HCT116 (cell line): ENCODE results near the gene WDR82. TPM values are rescaled to one million over a fixed set of nuclear protein-coding genes. Genes with fewer than 3 reads are reported as not detected.

Experiments used
- ATAC-seq: fragments of 200-7000 bp; cut with Tn5 transposase; 2 replicates; pipeline ENCODE4 v1.9.1; 2020; ENCODE audit warnings: mild to moderate bottlenecking, moderate library complexity
- BruUV-seq: library from RNA; stranded (reverse); fragments of 400-500 nt; replicated peaks from 2 replicates; lab custom pipeline; 2021; lab: Mats Ljungman, UMichigan
- CTCF ChIA-PET: fragments of 300-600 bp; sonication (Branson Sonifier 250); formaldehyde crosslinking; loops from one replicate; lab custom pipeline; 2021; ENCODE audit warnings: antibody characterized with exemption; lab: Charles Lee
- POLR2A ChIA-PET: fragments of 300-600, 350-600 bp; sonication (Branson Sonifier 250); formaldehyde crosslinking; loops from one replicate; lab custom pipeline; 2021; ENCODE audit warnings: antibody characterized with exemption; lab: Charles Lee
- RAD21 ChIA-PET, 2 experiments: fragments of 300-600 bp; sonication (Branson Sonifier 250); formaldehyde crosslinking; loops; one replicate each; lab custom pipeline; 2023; ENCODE audit warnings: low total read pairs in 2 of 2; ENCODE audit not compliant: uncharacterized antibody in 2 of 2, unreplicated experiment in 2 of 2, low non-redundant PET in 1 of 2; lab: Charles Lee
- DNase-seq: peaks from one replicate; pipeline ENCODE4 v3.0.0-alpha.2; 2010; ENCODE audit warnings: low read depth, low spot score
- H2AFZ ChIP-seq: fragments of 200-600 bp; shearing (Covaris generic), sonication (generic); 2 replicates; pipeline ENCODE4 v1.6.1; 2017; ENCODE audit warnings: low read depth, mixed run types, mixed read lengths, antibody characterized with exemption, low read length; ENCODE audit not compliant: poor library complexity, severe bottlenecking
- H3K27ac ChIP-seq: 2 replicates; pipeline ENCODE4 v1.5.1; 2012; ENCODE audit warnings: low read depth, low read length
- H3K27me3 ChIP-seq: fragments of 200-600 bp; sonication (generic); 2 replicates; pipeline ENCODE4 v1.6.1; 2016; ENCODE audit warnings: mixed run types, low read length, mixed read lengths; ENCODE audit not compliant: insufficient read depth
- H3K36me3 ChIP-seq, 2 experiments: fragments of 200-500 bp in 1 of 2; fragments of 200-600 bp in 1 of 2; sonication (Bioruptor generic) in 1 of 2; sonication (generic) in 1 of 2; 2 replicates each; pipeline versions ENCODE4 v1.5.1 to v1.6.1; 2014 to 2016; ENCODE audit warnings: low read length in 2 of 2, inconsistent platforms in 1 of 2, mixed read lengths in 1 of 2, mixed run types in 1 of 2; ENCODE audit not compliant: insufficient read depth in 2 of 2, control insufficient read depth in 1 of 2
- H3K4me1 ChIP-seq, 2 experiments: fragments of 200-600 bp in 1 of 2; sonication (generic) in 1 of 2; 2 replicates each; pipeline versions ENCODE4 v1.5.1 to v1.6.1; 2012 to 2017; ENCODE audit warnings: low read length in 2 of 2, inconsistent platforms in 1 of 2, mild to moderate bottlenecking in 1 of 2, mixed read lengths in 1 of 2, mixed run types in 1 of 2, moderate library complexity in 1 of 2; ENCODE audit not compliant: insufficient read depth in 2 of 2, control insufficient read depth in 1 of 2
- H3K4me2 ChIP-seq: fragments of 200-600 bp; sonication (generic); 2 replicates; pipeline ENCODE4 v1.6.1; 2017; ENCODE audit warnings: mixed run types, low read length, mixed read lengths
- H3K4me3 ChIP-seq, 2 experiments: fragments of 200-600 bp in 1 of 2; sonication (generic) in 1 of 2; replicated peaks in 1 of 2; 2 replicates each; pipeline ENCODE4 v1.5.1; 2011 to 2016; ENCODE audit warnings: low read length in 2 of 2, control low read depth in 1 of 2, low read depth in 1 of 2, mild to moderate bottlenecking in 1 of 2, mixed read lengths in 1 of 2, mixed run types in 1 of 2
- H3K79me2 ChIP-seq: fragments of 200-600 bp; sonication (generic); 2 replicates; pipeline ENCODE4 v1.6.1; 2017; ENCODE audit warnings: mild to moderate bottlenecking, mixed run types, low read length, moderate library complexity, mixed read lengths; ENCODE audit not compliant: insufficient read depth
- H3K9ac ChIP-seq: fragments of 200-600 bp; sonication (generic); 2 replicates; pipeline ENCODE4 v1.6.1; 2016; ENCODE audit warnings: low read length, mixed read lengths
- H3K9me2 ChIP-seq: fragments of 200-600 bp; sonication (generic), shearing (Covaris generic); 2 replicates; pipeline ENCODE4 v1.6.1; 2017; ENCODE audit warnings: mixed run types, mild to moderate bottlenecking, moderate library complexity; ENCODE audit not compliant: insufficient read depth
- H3K9me3 ChIP-seq, 2 experiments: fragments of 200-500 bp in 1 of 2; fragments of 200-600 bp in 1 of 2; sonication (Bioruptor generic) in 1 of 2; sonication (generic) in 1 of 2; 2 replicates each; pipeline ENCODE4 v1.6.1; 2014 to 2017; ENCODE audit warnings: low read length in 2 of 2, mixed read lengths in 2 of 2, inconsistent platforms in 1 of 2, low read depth in 1 of 2, mild to moderate bottlenecking in 1 of 2, mixed run types in 1 of 2, moderate library complexity in 1 of 2; ENCODE audit not compliant: control insufficient read depth in 1 of 2, insufficient read depth in 1 of 2
- H4K20me1 ChIP-seq: fragments of 200-600 bp; sonication (generic), shearing (Covaris generic); 2 replicates; pipeline ENCODE4 v1.6.1; 2017; ENCODE audit warnings: mixed run types, mild to moderate bottlenecking, moderate library complexity; ENCODE audit not compliant: insufficient read depth
- CBX3 ChIP-seq: IDR thresholded peaks from 2 replicates; pipeline ENCODE4 v1.6.1; 2012; ENCODE audit warnings: low read depth
- CEBPB ChIP-seq: IDR thresholded peaks from 2 replicates; pipeline ENCODE4 v1.6.1; 2012; ENCODE audit warnings: low read depth
- EZH2 ChIP-seq: fragments of 200-600 bp; sonication (generic); IDR thresholded peaks from 2 replicates; pipeline ENCODE4 v1.6.1; 2017; ENCODE audit warnings: antibody characterized with exemption, mixed run types
- POLR2A ChIP-seq: IDR thresholded peaks from 2 replicates; pipeline ENCODE4 v1.7.0; 2011; ENCODE audit warnings: borderline replicate concordance; ENCODE audit not compliant: insufficient read depth, insufficient read length; ENCODE audit errors: extremely low read depth
- RAD21 ChIP-seq: IDR thresholded peaks from 2 replicates; pipeline ENCODE4 v1.6.1; 2012; ENCODE audit warnings: low read depth, mild to moderate bottlenecking
- SIN3A ChIP-seq: IDR thresholded peaks from 2 replicates; pipeline ENCODE4 v1.6.1; 2012; ENCODE audit warnings: low read depth
- YY1 ChIP-seq: IDR thresholded peaks from 2 replicates; pipeline ENCODE4 v1.6.1; 2011; ENCODE audit warnings: low read length, low read depth, moderate library complexity, mild to moderate bottlenecking; ENCODE audit not compliant: insufficient replicate concordance; ENCODE audit errors: extremely low read depth
- intact Hi-C: fragments of 100-400 bp; cut with micrococcal nuclease; formaldehyde crosslinking; loops from 2 replicates; pipeline ENCODE4 v1.10.0; 2022
- total RNA-seq: library from RNA; stranded (reverse); gene quantifications from one replicate; pipeline ENCODE4 v1.2.1, GENCODE V29; 2021; ENCODE audit not compliant: unreplicated experiment
- TF ChIP-seq, protein P1 (sequence below), 3 experiments: fragments of 200-600 bp in 1 of 3; sonication (generic) in 1 of 3; IDR thresholded peaks in 2 of 3; conservative IDR thresholded peaks in 1 of 3; 2 replicates each; pipeline ENCODE4 v1.5.1; 2012 to 2017; ENCODE audit warnings: low read depth in 2 of 3, low read length in 2 of 3, antibody characterized with exemption in 1 of 3, borderline replicate concordance in 1 of 3, control low read depth in 1 of 3, mild to moderate bottlenecking in 1 of 3, mixed read lengths in 1 of 3, mixed run types in 1 of 3, moderate library complexity in 1 of 3; ENCODE audit not compliant: insufficient read depth in 1 of 3
- TF ChIP-seq, protein P2 (sequence below): IDR thresholded peaks from 2 replicates; pipeline ENCODE4 v1.6.1; 2012

The WDR82 gene
- total RNA-seq, 1 experiment from 2014 or later, result 89.7 TPM

DNA sequence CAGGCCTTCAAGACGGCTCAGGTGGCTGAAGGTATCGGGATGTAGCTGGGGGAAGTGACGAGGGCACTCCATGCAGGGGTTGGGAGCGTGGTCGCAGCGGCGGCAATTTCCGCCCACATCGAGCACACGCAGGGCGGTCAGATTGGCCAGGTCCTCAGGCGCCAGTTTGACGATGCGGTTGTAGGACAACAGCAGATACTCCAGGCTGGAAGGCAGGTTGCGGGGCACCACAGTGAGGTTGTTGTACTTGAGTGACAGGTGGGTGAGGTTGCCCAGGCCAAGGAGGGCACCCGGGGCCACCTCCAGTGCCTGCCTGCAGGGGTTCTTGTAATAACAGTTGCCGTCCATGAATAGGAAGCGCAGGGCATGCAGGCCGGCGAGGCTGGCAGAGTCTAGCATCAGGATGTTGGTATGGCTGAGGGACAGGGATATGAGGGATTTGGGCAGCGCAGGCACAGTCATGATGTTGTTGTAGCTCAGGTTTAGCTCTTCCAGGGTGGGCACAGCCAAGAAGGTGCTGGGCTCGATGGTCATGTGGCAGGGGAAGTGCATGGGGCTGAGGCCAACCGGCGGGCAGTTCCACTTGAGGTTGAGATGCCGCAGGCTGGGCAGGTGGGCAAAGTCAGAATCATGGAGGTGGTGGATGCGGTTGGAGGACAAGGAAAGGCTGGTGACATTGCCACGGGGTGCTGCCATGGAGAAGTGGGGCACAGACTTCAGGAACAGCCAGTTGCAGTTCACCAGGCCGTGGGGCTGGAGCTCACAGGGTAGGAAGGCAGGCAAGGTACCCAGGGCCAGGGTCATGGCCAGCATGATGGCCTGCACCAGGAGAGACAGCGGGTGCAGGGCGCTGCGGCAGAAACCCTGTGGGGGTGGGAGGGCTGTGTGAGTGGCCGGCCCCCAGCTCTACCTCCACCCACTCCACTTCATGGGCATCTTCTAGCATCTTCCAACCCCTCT lies 54.7 kb downstream of the WDR82 start:
- H3K27ac ChIP-seq, result no peak overlapping the region

More for the DNA sequence above, 54.7 kb downstream of the WDR82 start:
- BruUV-seq, result no TSS peak
- Histone ChIP-seq H3K9ac (no peak overlapping the region), H3K9me2 (no peaks in the 10 kb centered on the region), H3K79me2 (no peaks in the 10 kb centered on the region), H3K4me1 (peaks cover 0 to 12% of the 10 kb centered on the region in 2 experiments; a peak in 1 of 4 replicates), H3K9me3 (no peaks in the 10 kb centered on the region), H3K27me3 (no peaks in the 10 kb centered on the region), H3K4me3 (no peak overlapping the region), H2AFZ (no peak overlapping the region), H3K36me3 (no peaks in the 10 kb centered on the region), H4K20me1 (no peaks in the 10 kb centered on the region), H3K4me2 (no peak overlapping the region)
- ChIA-PET CTCF (interaction anchor here (1.0 to 1.1 kb wide), 2 partner anchors 8 to 9 kb away, joined by 3 read pairs; no protein-coding TSS in a partner anchor), RAD21 (no interaction called here), POLR2A (no interaction called here)
- intact Hi-C loops, result no loop called here
- DNase-seq (no peak), ATAC-seq (no peak)
- TF ChIP-seq, protein P1, sequence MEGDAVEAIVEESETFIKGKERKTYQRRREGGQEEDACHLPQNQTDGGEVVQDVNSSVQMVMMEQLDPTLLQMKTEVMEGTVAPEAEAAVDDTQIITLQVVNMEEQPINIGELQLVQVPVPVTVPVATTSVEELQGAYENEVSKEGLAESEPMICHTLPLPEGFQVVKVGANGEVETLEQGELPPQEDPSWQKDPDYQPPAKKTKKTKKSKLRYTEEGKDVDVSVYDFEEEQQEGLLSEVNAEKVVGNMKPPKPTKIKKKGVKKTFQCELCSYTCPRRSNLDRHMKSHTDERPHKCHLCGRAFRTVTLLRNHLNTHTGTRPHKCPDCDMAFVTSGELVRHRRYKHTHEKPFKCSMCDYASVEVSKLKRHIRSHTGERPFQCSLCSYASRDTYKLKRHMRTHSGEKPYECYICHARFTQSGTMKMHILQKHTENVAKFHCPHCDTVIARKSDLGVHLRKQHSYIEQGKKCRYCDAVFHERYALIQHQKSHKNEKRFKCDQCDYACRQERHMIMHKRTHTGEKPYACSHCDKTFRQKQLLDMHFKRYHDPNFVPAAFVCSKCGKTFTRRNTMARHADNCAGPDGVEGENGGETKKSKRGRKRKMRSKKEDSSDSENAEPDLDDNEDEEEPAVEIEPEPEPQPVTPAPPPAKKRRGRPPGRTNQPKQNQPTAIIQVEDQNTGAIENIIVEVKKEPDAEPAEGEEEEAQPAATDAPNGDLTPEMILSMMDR (IDR thresholded peaks at IDR 0.05 in 2 of 3, conservative IDR thresholded peaks at IDR 0.05 in 1 of 3; ENCODE audit: borderline replicate concordance in 1 of 3, insufficient read depth in 1 of 3, low read depth in 2 of 3, low read length in 2 of 3), result no peak
- TF ChIP-seq, protein P2, sequence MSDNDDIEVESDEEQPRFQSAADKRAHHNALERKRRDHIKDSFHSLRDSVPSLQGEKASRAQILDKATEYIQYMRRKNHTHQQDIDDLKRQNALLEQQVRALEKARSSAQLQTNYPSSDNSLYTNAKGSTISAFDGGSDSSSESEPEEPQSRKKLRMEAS, result no peak
- TF ChIP-seq EZH2 (no peak), CEBPB (no peak), CBX3 (no peak), RAD21 (no peak), SIN3A (no peak), POLR2A (no peak), YY1 (no peak)
